CD4-positive, CD25-positive, alpha-beta regulatory T cell (primary cell): ENCODE measurements around the gene COX10. TPM values are rescaled to one million over a fixed set of nuclear protein-coding genes. Genes with fewer than 3 reads are reported as not detected.

Source experiments
- ATAC-seq, 2 donors: fragments of 150-1000 bp; cut with Tn5 transposase; one replicate each; pipeline ENCODE4 v1.10.0; 2021; ENCODE audit warnings: low read depth in 2 of 2, moderate number of reproducible peaks in 2 of 2, moderate library complexity in 1 of 2
- DNase-seq, 3 donors: peaks; one replicate each; pipeline versions ENCODE4 v3.0.0 to v3.0.0-alpha.2; 2012 to 2022; ENCODE audit warnings: mixed read lengths in 1 of 3
- H3K27ac ChIP-seq: one replicate; pipeline ENCODE4 v1.7.0; 2013; ENCODE audit warnings: mild to moderate bottlenecking, low read length; ENCODE audit not compliant: insufficient read depth, poor library complexity, severe bottlenecking
- H3K27me3 ChIP-seq: one replicate; pipeline ENCODE4 v1.7.0; 2013; ENCODE audit warnings: low read length; ENCODE audit not compliant: control insufficient read depth, insufficient read depth
- H3K36me3 ChIP-seq: one replicate; pipeline ENCODE4 v1.7.0; 2013; ENCODE audit warnings: mild to moderate bottlenecking, low read length, moderate library complexity; ENCODE audit not compliant: control insufficient read depth, insufficient read depth
- H3K4me1 ChIP-seq: 2 replicates; pipeline ENCODE4 v1.7.0; 2013; ENCODE audit warnings: mild to moderate bottlenecking, low read length; ENCODE audit not compliant: insufficient read depth, control insufficient read depth, poor library complexity, severe bottlenecking
- H3K4me3 ChIP-seq: one replicate; pipeline ENCODE4 v1.7.0; 2013; ENCODE audit warnings: low read depth, mild to moderate bottlenecking, low read length, moderate library complexity
- H3K9me3 ChIP-seq, 2 experiments: 1 replicate in 1 of 2; 2 replicates in 1 of 2; pipeline ENCODE4 v1.7.0; 2013; ENCODE audit warnings: low read length in 2 of 2, mild to moderate bottlenecking in 1 of 2, moderate library complexity in 1 of 2; ENCODE audit not compliant: control insufficient read depth in 2 of 2
- H3K27ac Mint-ChIP-seq, 3 donors: one replicate each; pipeline ENCODE4 v1.8.0; 2020 to 2022; ENCODE audit warnings: mild to moderate bottlenecking in 3 of 3, mixed read lengths in 3 of 3, moderate library complexity in 2 of 3
- H3K27me3 Mint-ChIP-seq: one replicate; pipeline ENCODE4 v1.8.0; 2022; ENCODE audit warnings: mild to moderate bottlenecking, mixed read lengths
- H3K36me3 Mint-ChIP-seq: one replicate; pipeline ENCODE4 v1.8.0; 2020; ENCODE audit warnings: mixed read lengths
- H3K4me1 Mint-ChIP-seq, 4 donors: one replicate each; pipeline ENCODE4 v1.8.0; 2020 to 2022; ENCODE audit warnings: mixed read lengths in 4 of 4, mild to moderate bottlenecking in 1 of 4
- H3K4me3 Mint-ChIP-seq, 4 donors: one replicate each; pipeline ENCODE4 v1.8.0; 2020 to 2022; ENCODE audit warnings: mild to moderate bottlenecking in 4 of 4, mixed read lengths in 4 of 4, moderate library complexity in 3 of 4
- H3K9me3 Mint-ChIP-seq, 7 donors: one replicate each; pipeline ENCODE4 v1.8.0; 2020 to 2022; ENCODE audit warnings: mixed read lengths in 7 of 7, mild to moderate bottlenecking in 3 of 7, moderate library complexity in 2 of 7
- polyA plus RNA-seq, 4 donors: library from polyadenylated mRNA; unstranded; fragments of 300-500 nt; fragmentation: Illumina TruSeq; gene quantifications; one replicate each; pipeline ENCODE4 v1.2.3, GENCODE V29; 2021
- total RNA-seq: library from RNA; stranded (reverse); gene quantifications from one replicate; pipeline ENCODE4 v1.2.3, GENCODE V29; 2022

COX10 gene
- total and polyA plus RNA-seq, 5 donors from 2014 or later: 21.6 to 32.5 (median 27.3) TPM

DNA sequence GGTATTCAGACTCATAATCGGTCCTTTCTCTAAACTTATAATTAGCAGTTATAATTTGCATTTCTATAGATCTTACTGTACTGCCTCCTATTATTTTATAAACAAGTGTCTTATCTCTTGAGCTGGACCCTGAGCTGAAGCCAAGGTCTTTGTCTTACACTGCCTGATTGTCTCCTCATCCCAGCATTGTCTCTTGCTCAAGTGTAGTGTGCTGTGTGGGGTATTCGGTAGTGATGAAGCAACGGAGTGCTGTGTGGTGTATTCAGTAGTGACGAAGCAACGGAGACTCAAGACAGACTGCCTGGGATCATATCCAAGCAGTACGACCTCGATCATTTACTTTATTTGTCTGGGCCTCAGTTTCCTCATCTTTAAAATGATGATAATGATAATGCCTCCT is 69.3 kb downstream of the COX10 start:
- H3K36me3 Mint-ChIP-seq: no peaks in the 10 kb centered on the region
- H3K9me3 Mint-ChIP-seq: no peaks in the 10 kb centered on the region
- H3K4me3 ChIP-seq: no peak overlapping the region
- H3K4me1 Mint-ChIP-seq: peaks cover 19 to 28% (median 24%) of the 10 kb centered on the region in 4 donors
- peaks cover 5% of the 10 kb centered on the region for H3K4me1 ChIP-seq
- no peak overlapping the region for H3K4me3 Mint-ChIP-seq
- H3K36me3 ChIP-seq: no peaks in the 10 kb centered on the region
- H3K27ac Mint-ChIP-seq: peak overlapping the region in 1 of 3 donors; percentile 60
- no peaks in the 10 kb centered on the region for H3K27me3 ChIP-seq
- no peak for DNase-seq
- no peaks in the 10 kb centered on the region for H3K9me3 ChIP-seq
- H3K27me3 Mint-ChIP-seq: no peaks in the 10 kb centered on the region
- ATAC-seq: no peak
- H3K27ac ChIP-seq: no peak overlapping the region

DNA sequence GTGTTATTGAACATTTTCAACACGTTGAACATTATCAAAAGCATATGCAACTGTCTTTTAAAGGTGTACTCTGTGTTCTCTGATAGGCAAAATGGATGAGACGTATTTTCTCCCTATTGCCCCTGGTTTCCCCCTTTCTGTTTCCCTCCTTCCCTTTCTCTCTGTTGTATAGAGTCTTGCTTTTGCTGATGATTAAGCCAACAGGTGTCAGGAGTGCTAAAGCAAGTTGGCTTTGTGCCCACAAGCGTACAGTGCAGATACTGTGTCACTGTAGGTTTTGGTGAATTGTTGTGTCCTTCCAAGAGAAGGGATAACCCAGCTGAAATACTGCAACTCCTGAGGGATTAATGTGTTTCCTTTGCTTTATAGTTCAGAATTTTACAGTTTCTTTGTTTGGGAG is 74.4 kb downstream of the COX10 start:
- Mint-ChIP-seq H3K27me3 (no peaks in the 10 kb centered on the region), H3K27ac (peak overlapping the region in 1 of 3 donors; percentile 29), H3K9me3 (peaks cover 0 to 9% (median 0%) of the 10 kb centered on the region in 7 donors), H3K36me3 (peaks cover 10% of the 10 kb centered on the region), H3K4me1 (peaks cover 19 to 42% (median 32%) of the 10 kb centered on the region in 4 donors), H3K4me3 (peak overlapping the region in 1 of 4 donors; percentile 34)
- Histone ChIP-seq H3K9me3 (no peaks in the 10 kb centered on the region), H3K27ac (no peak overlapping the region), H3K4me1 (no peaks in the 10 kb centered on the region), H3K36me3 (no peaks in the 10 kb centered on the region), H3K4me3 (no peak overlapping the region), H3K27me3 (no peaks in the 10 kb centered on the region)
- DNase-seq (no peak), ATAC-seq (no peak)

DNA sequence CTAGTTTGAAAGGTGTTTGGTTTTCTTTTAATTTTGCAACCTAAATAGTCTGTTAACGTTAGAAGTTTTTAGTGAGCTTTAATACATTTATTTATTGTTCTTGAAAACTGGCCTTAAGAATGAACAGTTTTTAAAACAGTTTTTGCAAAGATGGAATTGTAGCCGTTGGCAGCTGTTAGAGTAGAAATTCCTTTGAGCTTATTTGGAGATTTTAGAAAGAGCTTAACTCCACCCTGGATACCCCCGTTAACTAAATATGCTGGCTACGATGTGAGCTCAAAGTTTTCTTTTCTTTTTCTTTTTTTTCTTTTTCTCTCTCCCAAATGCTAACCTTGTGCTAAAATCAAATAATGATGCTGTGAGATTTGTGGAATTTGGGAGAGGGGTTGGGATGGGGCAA is 75.2 kb downstream of the COX10 start:
- no peaks in the 10 kb centered on the region for H3K36me3 ChIP-seq
- H3K27ac Mint-ChIP-seq: peak overlapping the region in 1 of 3 donors; percentile 29
- H3K4me1 ChIP-seq: no peaks in the 10 kb centered on the region
- H3K9me3 Mint-ChIP-seq: peaks cover 0 to 9% (median 0%) of the 10 kb centered on the region in 7 donors
- peaks cover 10% of the 10 kb centered on the region for H3K36me3 Mint-ChIP-seq
- H3K4me3 ChIP-seq: no peak overlapping the region
- H3K9me3 ChIP-seq: no peaks in the 10 kb centered on the region
- H3K27me3 ChIP-seq: no peaks in the 10 kb centered on the region
- peaks cover 19 to 45% (median 35%) of the 10 kb centered on the region in 4 donors for H3K4me1 Mint-ChIP-seq
- H3K27me3 Mint-ChIP-seq: no peaks in the 10 kb centered on the region
- no peak overlapping the region for H3K27ac ChIP-seq
- DNase-seq (no peak), ATAC-seq (no peak)
- H3K4me3 Mint-ChIP-seq: peak overlapping the region in 1 of 4 donors; percentile 27

DNA sequence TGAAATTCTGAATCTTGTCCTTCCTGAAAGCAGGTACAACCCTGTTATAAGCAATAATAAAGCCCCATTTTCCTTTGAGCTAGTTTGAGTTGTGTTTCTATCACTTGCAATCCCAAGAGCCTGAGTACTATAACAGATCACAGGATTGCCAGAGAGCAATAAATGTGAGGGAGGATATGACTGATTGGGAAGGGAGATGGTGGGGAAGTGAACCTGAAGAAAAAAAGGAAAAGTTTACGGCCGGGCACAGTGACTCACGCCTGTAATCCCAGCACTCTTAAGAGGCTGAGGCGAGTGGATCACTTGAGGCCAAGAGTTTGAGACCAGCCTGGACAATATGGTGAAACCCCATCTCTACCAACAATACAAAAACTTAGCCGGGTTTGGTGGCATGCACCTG is 80.4 kb downstream of the COX10 start:
- peak overlapping the region; percentile 15 to 80 (median 57) for H3K27ac Mint-ChIP-seq
- H3K4me1 Mint-ChIP-seq: peaks cover 17 to 73% (median 47%) of the 10 kb centered on the region in 4 donors
- no peaks in the 10 kb centered on the region for H3K36me3 ChIP-seq
- H3K36me3 Mint-ChIP-seq: peaks cover 19% of the 10 kb centered on the region
- DNase-seq: no peak
- no peak overlapping the region for H3K4me3 Mint-ChIP-seq
- no peaks in the 10 kb centered on the region for H3K27me3 Mint-ChIP-seq
- no peaks in the 10 kb centered on the region for H3K9me3 ChIP-seq
- H3K27me3 ChIP-seq: no peaks in the 10 kb centered on the region
- ATAC-seq: no peak
- no peak overlapping the region for H3K27ac ChIP-seq
- H3K4me3 ChIP-seq: no peak overlapping the region
- H3K9me3 Mint-ChIP-seq: peaks cover 0 to 9% (median 2%) of the 10 kb centered on the region in 7 donors
- H3K4me1 ChIP-seq: peaks cover 23% of the 10 kb centered on the region

DNA sequence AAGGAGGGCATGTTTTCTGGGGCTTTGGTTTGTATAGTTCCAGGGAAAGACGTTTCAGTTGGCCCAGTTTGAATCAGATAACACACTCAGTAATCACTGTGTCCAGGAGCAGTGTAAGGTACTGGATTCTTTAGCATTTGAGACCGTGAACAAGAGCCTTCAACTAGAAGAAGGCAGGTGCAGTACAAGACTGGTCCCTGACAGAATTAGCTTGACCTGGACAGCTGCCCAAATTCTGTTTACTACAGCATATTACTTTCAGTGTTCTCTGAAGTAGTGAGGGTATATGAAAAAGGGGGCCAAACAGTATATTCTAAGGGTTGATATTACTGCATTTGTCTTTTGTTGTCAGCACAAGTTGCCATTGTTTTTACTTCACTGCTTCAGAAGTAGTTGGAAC is 81.3 kb downstream of the COX10 start:
- Mint-ChIP-seq H3K36me3 (peaks cover 19% of the 10 kb centered on the region), H3K27ac (peak overlapping the region in 2 of 3 donors; percentile 48 to 80), H3K9me3 (peaks cover 0 to 5% (median 2%) of the 10 kb centered on the region in 7 donors), H3K4me1 (peaks cover 12 to 69% (median 45%) of the 10 kb centered on the region in 4 donors), H3K27me3 (no peaks in the 10 kb centered on the region), H3K4me3 (no peak overlapping the region)
- no peak overlapping the region for H3K4me3 ChIP-seq
- ATAC-seq: no peak
- no peaks in the 10 kb centered on the region for H3K36me3 ChIP-seq
- DNase-seq: no peak
- no peaks in the 10 kb centered on the region for H3K9me3 ChIP-seq
- peaks cover 23% of the 10 kb centered on the region for H3K4me1 ChIP-seq
- no peaks in the 10 kb centered on the region for H3K27me3 ChIP-seq
- H3K27ac ChIP-seq: no peak overlapping the region

DNA sequence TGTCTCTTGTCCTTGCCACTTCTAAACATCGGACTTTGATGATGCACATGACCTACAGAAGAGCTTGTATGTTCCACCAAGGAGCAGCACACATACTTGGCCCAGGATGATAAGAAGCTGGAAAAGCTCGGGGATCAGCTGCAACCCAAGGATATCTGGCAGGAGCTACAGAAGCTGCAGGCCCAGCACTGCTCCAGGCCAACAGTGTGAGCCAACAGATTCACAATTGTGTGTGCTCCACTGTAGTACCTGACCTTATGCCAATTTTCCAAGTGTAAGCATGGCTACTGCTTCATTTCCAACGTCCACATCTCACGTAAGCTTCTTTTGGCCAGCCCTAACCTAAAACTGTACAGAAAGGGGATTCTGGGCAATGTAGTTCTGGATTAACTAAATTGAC is 83.4 kb downstream of the COX10 start:
- Mint-ChIP-seq H3K36me3 (peaks cover 13% of the 10 kb centered on the region), H3K9me3 (peaks cover 0 to 5% (median 0%) of the 10 kb centered on the region in 7 donors), H3K4me1 (peaks cover 21 to 68% (median 49%) of the 10 kb centered on the region in 4 donors), H3K27ac (peak overlapping the region; percentile 87 to 96 (median 91)), H3K4me3 (no peak overlapping the region), H3K27me3 (no peaks in the 10 kb centered on the region)
- no peak overlapping the region for H3K4me3 ChIP-seq
- H3K9me3 ChIP-seq: no peaks in the 10 kb centered on the region
- H3K27ac ChIP-seq: peak overlapping the region; percentile 61
- no peak for DNase-seq
- peaks cover 23% of the 10 kb centered on the region for H3K4me1 ChIP-seq
- H3K27me3 ChIP-seq: no peaks in the 10 kb centered on the region
- ATAC-seq: no peak
- no peaks in the 10 kb centered on the region for H3K36me3 ChIP-seq

DNA sequence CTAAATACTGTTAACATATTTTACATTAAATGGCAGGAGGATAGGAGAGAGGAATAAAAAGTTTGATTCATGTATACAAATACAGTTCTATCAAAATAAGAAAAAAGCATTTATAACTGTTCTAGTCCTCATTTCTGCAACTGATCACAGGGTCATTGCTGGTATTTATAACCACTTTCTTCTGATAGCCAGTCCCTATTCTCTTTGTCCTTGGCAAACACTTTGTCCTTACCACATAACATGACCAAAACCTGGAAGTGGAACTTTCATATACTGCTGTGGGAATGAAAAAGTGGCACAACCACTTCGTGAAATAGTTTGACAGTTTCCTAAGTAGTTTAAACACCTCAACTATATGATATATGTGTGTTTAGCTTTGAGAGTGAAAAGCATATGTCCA is 84.1 kb downstream of the COX10 start:
- Histone ChIP-seq H3K4me3 (no peak overlapping the region), H3K36me3 (no peaks in the 10 kb centered on the region), H3K27me3 (no peaks in the 10 kb centered on the region), H3K9me3 (no peaks in the 10 kb centered on the region), H3K4me1 (peaks cover 23% of the 10 kb centered on the region), H3K27ac (no peak overlapping the region)
- Mint-ChIP-seq H3K27ac (peak overlapping the region in 2 of 3 donors; percentile 56 to 91), H3K36me3 (peaks cover 13% of the 10 kb centered on the region), H3K4me3 (no peak overlapping the region), H3K27me3 (no peaks in the 10 kb centered on the region), H3K9me3 (peaks cover 0 to 5% (median 0%) of the 10 kb centered on the region in 7 donors), H3K4me1 (peaks cover 21 to 66% (median 47%) of the 10 kb centered on the region in 4 donors)
- DNase-seq (no peak), ATAC-seq (no peak)

DNA sequence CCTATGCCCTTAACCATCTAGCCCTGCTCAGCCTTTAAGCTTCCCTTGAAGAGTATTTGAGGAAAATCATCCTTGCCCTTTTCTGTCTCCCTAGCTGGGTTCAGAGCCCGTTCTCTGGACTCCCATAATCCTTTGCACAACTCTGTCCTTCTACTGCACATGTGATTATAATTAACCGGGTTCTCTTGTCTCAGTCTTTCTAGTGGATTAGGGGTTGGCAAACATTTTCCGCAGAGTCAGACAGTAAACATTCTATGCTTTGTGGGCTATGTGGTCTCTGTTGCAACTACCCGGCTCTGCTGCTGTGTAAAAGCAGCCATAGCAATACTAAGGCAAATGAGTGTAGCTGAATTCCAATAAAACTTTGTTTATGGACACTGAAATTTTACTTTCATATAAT is 87.4 kb downstream of the COX10 start:
- no peaks in the 10 kb centered on the region for H3K36me3 ChIP-seq
- Mint-ChIP-seq H3K9me3 (peaks cover 0 to 5% (median 0%) of the 10 kb centered on the region in 7 donors), H3K36me3 (peaks cover 27% of the 10 kb centered on the region), H3K27me3 (no peaks in the 10 kb centered on the region), H3K4me3 (peak overlapping the region in 1 of 4 donors; percentile 4), H3K4me1 (peaks cover 22 to 59% (median 34%) of the 10 kb centered on the region in 4 donors), H3K27ac (peak overlapping the region in 2 of 3 donors; percentile 18 to 39)
- no peaks in the 10 kb centered on the region for H3K27me3 ChIP-seq
- DNase-seq (no peak), ATAC-seq (no peak)
- H3K27ac ChIP-seq: no peak overlapping the region
- H3K9me3 ChIP-seq: no peaks in the 10 kb centered on the region
- H3K4me1 ChIP-seq: peaks cover 9% of the 10 kb centered on the region
- H3K4me3 ChIP-seq: no peak overlapping the region
